HEK293 (cell line): Measurements from ENCODE around the gene ZNF860.

Source experiments
- ATF2 ChIP-seq: fragments of 450-650 bp; formaldehyde crosslinking; IDR thresholded peaks from 2 replicates; pipeline ENCODE4 v1.5.1; 2016; ENCODE audit warnings: missing biosample characterization, missing genetic modification characterization, low read depth
- BCL11A ChIP-seq: fragments of 450-650 bp; formaldehyde crosslinking; IDR thresholded peaks from 2 replicates; pipeline ENCODE4 v1.5.1; 2016; ENCODE audit warnings: low read depth, missing biosample characterization, missing genetic modification characterization
- CTCF ChIP-seq: fragments of 450-650 bp; formaldehyde crosslinking; IDR thresholded peaks from 2 replicates; pipeline ENCODE4 v1.5.1; 2016; ENCODE audit warnings: missing biosample characterization, missing genetic modification characterization
- KLF9 ChIP-seq: fragments of 450-650 bp; formaldehyde crosslinking; IDR thresholded peaks from 2 replicates; pipeline ENCODE4 v1.5.1; 2016; ENCODE audit warnings: missing biosample characterization, missing genetic modification characterization, low read depth
- MYNN ChIP-seq: fragments of 450-650 bp; formaldehyde crosslinking; IDR thresholded peaks from 2 replicates; pipeline ENCODE4 v1.5.1; 2016; ENCODE audit warnings: missing biosample characterization, missing genetic modification characterization, borderline replicate concordance
- REPIN1 ChIP-seq: fragments of 450-650 bp; formaldehyde crosslinking; IDR thresholded peaks from 2 replicates; pipeline ENCODE4 v1.5.1; 2017; ENCODE audit warnings: missing biosample characterization, missing genetic modification characterization, low read depth
- REST ChIP-seq: fragments of 450-650 bp; formaldehyde crosslinking; IDR thresholded peaks from 2 replicates; pipeline ENCODE4 v1.5.1; 2016; ENCODE audit warnings: missing biosample characterization, missing genetic modification characterization
- ZBTB7A ChIP-seq: fragments of 450-650 bp; formaldehyde crosslinking; IDR thresholded peaks from 2 replicates; pipeline ENCODE4 v1.5.1; 2016; ENCODE audit warnings: low read depth, missing biosample characterization, missing genetic modification characterization
- ZNF544 ChIP-seq: fragments of 450-650 bp; formaldehyde crosslinking; IDR thresholded peaks from 2 replicates; pipeline ENCODE4 v1.5.0; 2017; ENCODE audit warnings: missing biosample characterization, missing genetic modification characterization
- TF ChIP-seq, protein P1 (sequence below): fragments of 450-650 bp; formaldehyde crosslinking; IDR thresholded peaks from 2 replicates; pipeline ENCODE4 v1.5.1; 2016; ENCODE audit warnings: missing biosample characterization, missing genetic modification characterization
- TF ChIP-seq, protein P2 (sequence below): fragments of 450-650 bp; formaldehyde crosslinking; IDR thresholded peaks from 2 replicates; pipeline ENCODE4 v1.5.1; 2017; ENCODE audit warnings: missing biosample characterization, missing genetic modification characterization

DNA sequence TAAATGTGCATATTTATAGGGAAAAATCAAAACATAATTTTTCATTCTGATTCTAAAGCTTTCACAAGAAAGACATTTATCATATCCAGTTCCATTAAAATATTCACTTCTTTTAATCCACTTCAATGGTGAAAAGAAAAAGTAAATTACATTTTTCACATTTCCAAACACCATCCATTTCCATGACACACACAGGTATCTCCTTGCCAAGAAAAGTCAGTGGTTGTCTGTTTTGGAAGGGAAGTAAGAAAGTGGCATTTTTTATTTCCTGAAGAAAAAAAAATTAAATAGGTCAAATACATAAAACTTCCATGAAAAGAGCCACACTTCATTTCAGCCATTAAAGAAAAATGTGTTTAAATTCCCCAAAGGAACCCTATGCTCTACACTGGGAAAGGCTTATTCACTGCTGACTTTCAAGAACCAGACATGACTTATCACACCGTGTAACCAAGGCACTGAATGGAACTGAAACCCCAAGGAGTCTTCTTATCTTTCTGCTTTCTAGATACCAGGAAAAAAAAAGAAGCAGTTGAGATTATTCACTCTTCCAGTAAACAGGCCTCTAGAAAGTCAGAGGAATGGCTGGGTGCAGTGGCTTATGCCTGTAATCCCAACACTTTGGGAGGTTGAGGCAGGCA is 45.0 kb upstream of the ZNF860 start:
- TF ChIP-seq MYNN (tag by site-specific recombination): no peak
- TF ChIP-seq, protein P1, sequence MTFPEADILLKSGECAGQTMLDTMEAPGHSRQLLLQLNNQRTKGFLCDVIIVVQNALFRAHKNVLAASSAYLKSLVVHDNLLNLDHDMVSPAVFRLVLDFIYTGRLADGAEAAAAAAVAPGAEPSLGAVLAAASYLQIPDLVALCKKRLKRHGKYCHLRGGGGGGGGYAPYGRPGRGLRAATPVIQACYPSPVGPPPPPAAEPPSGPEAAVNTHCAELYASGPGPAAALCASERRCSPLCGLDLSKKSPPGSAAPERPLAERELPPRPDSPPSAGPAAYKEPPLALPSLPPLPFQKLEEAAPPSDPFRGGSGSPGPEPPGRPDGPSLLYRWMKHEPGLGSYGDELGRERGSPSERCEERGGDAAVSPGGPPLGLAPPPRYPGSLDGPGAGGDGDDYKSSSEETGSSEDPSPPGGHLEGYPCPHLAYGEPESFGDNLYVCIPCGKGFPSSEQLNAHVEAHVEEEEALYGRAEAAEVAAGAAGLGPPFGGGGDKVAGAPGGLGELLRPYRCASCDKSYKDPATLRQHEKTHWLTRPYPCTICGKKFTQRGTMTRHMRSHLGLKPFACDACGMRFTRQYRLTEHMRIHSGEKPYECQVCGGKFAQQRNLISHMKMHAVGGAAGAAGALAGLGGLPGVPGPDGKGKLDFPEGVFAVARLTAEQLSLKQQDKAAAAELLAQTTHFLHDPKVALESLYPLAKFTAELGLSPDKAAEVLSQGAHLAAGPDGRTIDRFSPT (tag by site-specific recombination): no peak
- no peak for TF ChIP-seq KLF9 (tag by site-specific recombination)
- no peak for TF ChIP-seq ZNF544 (tag by site-specific recombination)
- no peak for TF ChIP-seq REST (tag by site-specific recombination)
- no peak for TF ChIP-seq ATF2 (tag by site-specific recombination)
- TF ChIP-seq, protein P2, sequence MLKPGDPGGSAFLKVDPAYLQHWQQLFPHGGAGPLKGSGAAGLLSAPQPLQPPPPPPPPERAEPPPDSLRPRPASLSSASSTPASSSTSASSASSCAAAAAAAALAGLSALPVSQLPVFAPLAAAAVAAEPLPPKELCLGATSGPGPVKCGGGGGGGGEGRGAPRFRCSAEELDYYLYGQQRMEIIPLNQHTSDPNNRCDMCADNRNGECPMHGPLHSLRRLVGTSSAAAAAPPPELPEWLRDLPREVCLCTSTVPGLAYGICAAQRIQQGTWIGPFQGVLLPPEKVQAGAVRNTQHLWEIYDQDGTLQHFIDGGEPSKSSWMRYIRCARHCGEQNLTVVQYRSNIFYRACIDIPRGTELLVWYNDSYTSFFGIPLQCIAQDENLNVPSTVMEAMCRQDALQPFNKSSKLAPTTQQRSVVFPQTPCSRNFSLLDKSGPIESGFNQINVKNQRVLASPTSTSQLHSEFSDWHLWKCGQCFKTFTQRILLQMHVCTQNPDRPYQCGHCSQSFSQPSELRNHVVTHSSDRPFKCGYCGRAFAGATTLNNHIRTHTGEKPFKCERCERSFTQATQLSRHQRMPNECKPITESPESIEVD (tag by site-specific recombination): no peak
- TF ChIP-seq CTCF (tag by site-specific recombination): no peak
- no peak for TF ChIP-seq BCL11A (tag by site-specific recombination)
- TF ChIP-seq ZBTB7A (tag by site-specific recombination): no peak
- TF ChIP-seq REPIN1 (tag by site-specific recombination): no peak
